ENCODE measurements around the gene RALGPS1.

RALGPS1 gene

GRCh38 chr9:127124792-127125191, 210.2 kb downstream of the RALGPS1 start:
- DNase-seq = no peak

- DNase-seq = no peak
Observed at GRCh38 chr9:127126971-127127370, 212.4 kb downstream of the RALGPS1 start.

GRCh38 chr9:127128341-127129072, 213.9 kb downstream of the RALGPS1 start:
- no peak for DNase-seq

- DNase-seq = no peak
Observed at GRCh38 chr9:127129073-127129717, 214.6 kb downstream of the RALGPS1 start.

GRCh38 chr9:127129718-127130085, 215.1 kb downstream of the RALGPS1 start:
- no peak for DNase-seq

- DNase-seq = no peak
Observed at GRCh38 chr9:127130235-127130634, 215.7 kb downstream of the RALGPS1 start.

- DNase-seq = peak; percentile 79
Observed at GRCh38 chr9:127130661-127131538, 216.3 kb downstream of the RALGPS1 start.

GRCh38 chr9:127131871-127132270, 217.3 kb downstream of the RALGPS1 start:
- peak; percentile 78 for DNase-seq

- DNase-seq = no peak
Observed at GRCh38 chr9:127132375-127132774, 217.8 kb downstream of the RALGPS1 start.

- DNase-seq = peak; percentile 60
Observed at GRCh38 chr9:127132921-127133647, 218.5 kb downstream of the RALGPS1 start.

- peak; percentile 87 for DNase-seq
Observed at GRCh38 chr9:127133739-127134167, 219.2 kb downstream of the RALGPS1 start.

GRCh38 chr9:127135056-127135745, 220.6 kb downstream of the RALGPS1 start:
- no peak for DNase-seq

- no peak for DNase-seq
Observed at GRCh38 chr9:127136081-127136879, 221.7 kb downstream of the RALGPS1 start.

- no peak for DNase-seq
Observed at GRCh38 chr9:127136880-127137639, 222.5 kb downstream of the RALGPS1 start.

- DNase-seq = no peak
Observed at GRCh38 chr9:127137640-127138360, 223.2 kb downstream of the RALGPS1 start.

GRCh38 chr9:127138444-127138843, 223.9 kb downstream of the RALGPS1 start:
- no peak for DNase-seq

GRCh38 chr9:127139071-127139731, 224.6 kb downstream of the RALGPS1 start:
- no peak for DNase-seq

GRCh38 chr9:127139775-127140174, 225.2 kb downstream of the RALGPS1 start:
- DNase-seq = no peak

GRCh38 chr9:127140181-127140580, 225.6 kb downstream of the RALGPS1 start:
- no peak for DNase-seq

All from fibroblast of skin of back (primary cell).